Ectodermal cell (in vitro differentiated cells): ENCODE data around the gene SPINK7.
A peak's percentile ranks its signal among the peaks of the same experiment; 100 is the strongest.
"Not testable (repeated sequence)": the region's sequence is repeated elsewhere in the genome, so short reads cannot be mapped to it uniquely, and the experiment has no call there.

ENCODE experiments used
- H3K27ac ChIP-seq: 2 replicates; pipeline ENCODE4 v1.7.0; 2013; ENCODE audit warnings: mild to moderate bottlenecking, low read depth, low read length; ENCODE audit not compliant: insufficient read depth, poor library complexity, severe bottlenecking
- H3K27me3 ChIP-seq: 2 replicates; pipeline ENCODE4 v1.7.0; 2013; ENCODE audit warnings: mild to moderate bottlenecking, low read length; ENCODE audit not compliant: insufficient read depth, control insufficient read depth, poor library complexity, severe bottlenecking
- H3K36me3 ChIP-seq: one replicate; pipeline ENCODE4 v1.7.0; 2013; ENCODE audit warnings: low read length; ENCODE audit not compliant: control insufficient read depth, insufficient read depth
- H3K4me1 ChIP-seq: one replicate; pipeline ENCODE4 v1.7.0; 2013; ENCODE audit warnings: low read length; ENCODE audit not compliant: control insufficient read depth, insufficient read depth
- H3K4me3 ChIP-seq: 2 replicates; pipeline ENCODE4 v1.7.0; 2013; ENCODE audit warnings: low read depth, low read length, control low read depth; ENCODE audit not compliant: insufficient read depth
- H3K9me3 ChIP-seq: 2 replicates; pipeline ENCODE4 v1.7.0; 2013; ENCODE audit warnings: mild to moderate bottlenecking, low read length, moderate library complexity; ENCODE audit not compliant: control insufficient read depth
- WGBS, 2 experiments: methylation state at CpG; one replicate each; pipeline ENCODE4 v1.1.7; 2013; ENCODE audit warnings: missing lambda C conversion rate in 2 of 2; 5-methylcytosine and 5-hydroxymethylcytosine counted together

The SPINK7 gene

DNA sequence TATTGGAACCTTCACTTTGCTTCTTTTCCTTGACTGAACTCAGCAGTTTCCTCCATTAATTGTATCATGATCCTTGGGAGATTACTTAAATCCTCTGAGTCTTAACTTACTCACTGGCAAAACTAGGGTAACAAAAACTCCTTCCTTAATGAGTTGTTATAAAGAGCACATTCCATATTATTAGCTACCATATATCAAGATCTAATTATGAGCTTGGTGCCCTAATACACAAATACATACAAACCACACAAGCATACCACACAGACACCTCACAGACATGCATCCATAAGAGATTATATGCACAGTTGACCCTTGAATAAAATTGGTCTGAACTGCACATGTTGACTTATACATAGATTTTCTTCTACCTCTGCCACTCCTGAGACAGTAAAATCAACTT, 2.5 kb upstream of the SPINK7 start:
- Histone ChIP-seq H3K36me3 (no peaks in the 10 kb centered on the region), H3K9me3 (no peaks in the 10 kb centered on the region), H3K4me3 (no peak overlapping the region), H3K27ac (no peak overlapping the region), H3K4me1 (peaks cover 5% of the 10 kb centered on the region), H3K27me3 (no peaks in the 10 kb centered on the region)

DNA sequence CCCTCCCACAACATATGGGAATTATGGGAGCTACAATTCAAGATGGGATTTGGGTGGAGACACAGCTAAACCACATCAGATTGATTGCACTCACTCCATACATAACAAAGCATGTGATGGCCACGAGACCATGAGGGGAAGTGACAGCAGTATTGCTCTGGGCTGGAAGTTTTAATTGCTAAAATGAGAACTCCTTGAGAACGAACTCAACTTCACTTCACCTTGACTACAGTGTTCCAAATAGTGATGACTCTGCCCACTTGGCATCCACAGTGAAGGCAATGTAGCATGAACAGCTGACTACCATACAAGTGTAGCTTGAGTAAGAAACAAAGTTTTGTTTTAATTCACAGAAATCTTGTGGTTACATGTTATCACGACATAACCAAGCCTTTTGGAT, 739 bp upstream of the SPINK7 start:
- WGBS, 2 experiments: 87 to 90% methylated on average over 2 to 3 of the region's 3 CpGs
- H3K27ac ChIP-seq: no peak overlapping the region
- H3K27me3 ChIP-seq: no peaks in the 10 kb centered on the region
- H3K36me3 ChIP-seq: no peaks in the 10 kb centered on the region
- H3K4me3 ChIP-seq: no peak overlapping the region
- no peaks in the 10 kb centered on the region for H3K4me1 ChIP-seq
- no peaks in the 10 kb centered on the region for H3K9me3 ChIP-seq

DNA sequence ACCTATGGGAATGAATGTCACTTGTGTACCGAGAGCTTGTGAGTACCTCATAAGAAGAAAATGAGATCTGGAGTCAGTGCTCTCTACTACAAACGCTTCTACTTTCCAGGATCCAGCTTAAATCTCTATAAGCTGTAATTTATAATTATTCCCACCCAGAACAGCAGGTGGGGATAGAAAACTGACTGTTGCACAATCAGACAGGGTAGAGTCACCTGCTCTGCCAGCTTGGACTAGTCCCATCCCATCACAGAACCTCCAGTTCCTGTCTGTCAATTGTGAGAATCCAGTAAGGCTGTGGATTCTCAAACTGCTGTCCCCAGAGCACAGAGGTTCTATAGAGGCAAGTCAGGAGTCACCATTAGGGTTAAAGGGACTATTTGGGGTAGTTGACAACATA, 2.0 kb downstream of the SPINK7 start:
- WGBS, 2 experiments: 90 to 100% methylated on average over 2 of the region's 2 CpGs
- no peaks in the 10 kb centered on the region for H3K27me3 ChIP-seq
- H3K4me3 ChIP-seq: no peak overlapping the region
- no peak overlapping the region for H3K27ac ChIP-seq
- no peaks in the 10 kb centered on the region for H3K36me3 ChIP-seq
- no peaks in the 10 kb centered on the region for H3K4me1 ChIP-seq
- H3K9me3 ChIP-seq: no peaks in the 10 kb centered on the region

DNA sequence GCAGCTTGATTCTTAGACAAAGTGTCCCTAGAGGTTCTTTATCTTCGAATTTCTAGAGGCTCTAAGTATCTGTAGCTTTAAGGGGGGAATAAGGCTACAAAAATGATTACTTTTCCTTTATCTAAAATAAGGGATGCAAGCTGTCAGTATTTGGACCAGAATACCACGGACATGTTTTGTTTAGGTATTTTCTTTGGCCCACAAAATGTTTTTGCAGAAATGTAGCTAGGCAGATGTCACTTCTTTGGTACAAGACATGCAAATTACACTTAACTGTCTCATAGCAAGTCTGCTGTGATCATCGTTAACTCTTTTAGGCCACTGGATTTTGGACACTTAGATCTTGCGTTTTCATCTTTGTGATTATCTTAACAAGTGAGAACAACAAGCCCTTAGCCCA, 2.5 kb downstream of the SPINK7 start:
- H3K27ac ChIP-seq: no peak overlapping the region
- H3K4me1 ChIP-seq: no peaks in the 10 kb centered on the region
- H3K9me3 ChIP-seq: no peaks in the 10 kb centered on the region
- H3K4me3 ChIP-seq: no peak overlapping the region
- WGBS, 2 experiments: 79 to 80% methylated on average over 4 of the region's 4 CpGs
- H3K27me3 ChIP-seq: no peaks in the 10 kb centered on the region
- no peaks in the 10 kb centered on the region for H3K36me3 ChIP-seq

DNA sequence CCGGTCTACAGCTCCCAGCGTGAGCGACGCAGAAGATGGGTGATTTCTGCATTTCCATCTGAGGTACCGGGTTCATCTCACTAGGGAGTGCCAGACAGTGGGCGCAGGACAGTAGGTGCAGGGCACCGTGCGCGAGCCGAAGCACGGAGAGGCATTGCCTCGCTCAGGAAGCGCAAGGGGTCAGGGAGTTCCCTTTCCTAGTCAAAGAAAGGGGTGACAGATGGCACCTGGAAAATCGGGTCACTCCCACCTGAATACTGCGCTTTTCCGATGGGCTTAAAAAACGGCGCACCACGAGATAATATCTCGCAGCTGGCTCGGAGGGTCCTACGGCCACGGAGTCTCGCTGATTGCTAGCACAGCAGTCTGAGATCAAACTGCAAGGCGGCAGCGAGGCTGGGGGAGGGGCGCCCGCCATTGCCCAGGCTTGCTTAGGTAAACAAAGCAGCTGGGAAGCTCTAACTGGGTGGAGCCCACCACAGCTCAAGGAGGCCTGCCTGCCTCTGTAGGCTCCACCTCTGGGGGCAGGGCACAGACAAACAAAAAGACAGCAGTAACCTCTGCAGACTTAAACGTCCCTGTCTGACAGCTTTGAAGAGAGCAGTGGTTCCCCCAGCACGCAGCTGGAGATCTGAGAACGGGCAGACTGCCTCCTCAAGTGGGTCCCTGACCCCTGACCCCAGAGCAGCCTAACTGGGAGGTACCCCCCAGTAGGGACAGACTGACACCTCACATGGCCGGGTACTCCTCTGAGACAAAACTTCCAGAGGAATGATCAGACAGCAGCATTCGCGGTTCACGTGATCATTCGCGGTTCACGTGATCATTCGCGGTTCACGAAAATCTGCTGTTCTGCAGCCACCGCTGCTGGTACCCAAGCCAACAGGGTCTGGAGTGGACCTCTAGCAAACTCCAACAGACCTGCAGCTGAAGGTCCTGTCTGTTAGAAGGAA, 8.1 kb downstream of the SPINK7 start:
- not testable (repeated sequence) for H3K27ac ChIP-seq, H3K36me3 ChIP-seq, H3K9me3 ChIP-seq, H3K27me3 ChIP-seq, H3K4me1 ChIP-seq
- WGBS, 2 experiments: 42% methylated on average over 38 of the region's 42 CpGs
- H3K4me3 ChIP-seq: peak overlapping the region; percentile 25

DNA sequence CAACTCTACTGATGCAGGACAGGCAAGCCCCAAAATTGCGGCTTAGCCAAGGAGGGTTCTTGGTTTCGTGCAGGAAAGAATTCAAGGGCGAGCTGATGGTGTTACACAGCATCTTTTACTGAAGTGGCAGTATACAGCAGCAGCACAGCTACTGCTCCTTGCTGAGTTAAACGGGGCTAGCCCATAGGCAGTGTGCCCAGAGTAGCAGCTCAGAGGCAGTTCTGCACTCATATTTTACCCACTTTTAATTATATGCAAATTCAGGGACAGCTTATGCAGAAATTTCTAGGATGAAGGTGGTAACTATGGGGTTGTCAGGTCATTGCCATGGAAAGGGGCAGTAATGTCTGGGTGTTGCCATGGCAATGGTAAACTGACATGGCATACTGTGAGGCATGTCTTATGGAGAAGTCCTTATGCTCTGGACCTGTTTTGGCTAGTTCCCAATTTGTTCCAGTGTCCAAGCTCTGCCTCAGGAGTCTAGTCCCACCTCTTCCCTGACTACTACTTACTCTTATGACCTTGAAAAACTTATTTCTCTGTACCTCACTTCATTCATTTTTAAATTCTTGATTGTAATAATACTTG, 21.1 kb downstream of the SPINK7 start:
- H3K36me3 ChIP-seq: no peaks in the 10 kb centered on the region
- 89 to 94% methylated on average over 4 of the region's 4 CpGs for WGBS, 2 experiments
- H3K27me3 ChIP-seq: no peaks in the 10 kb centered on the region
- no peak overlapping the region for H3K27ac ChIP-seq
- no peak overlapping the region for H3K4me3 ChIP-seq
- H3K9me3 ChIP-seq: no peaks in the 10 kb centered on the region
- H3K4me1 ChIP-seq: no peaks in the 10 kb centered on the region

DNA sequence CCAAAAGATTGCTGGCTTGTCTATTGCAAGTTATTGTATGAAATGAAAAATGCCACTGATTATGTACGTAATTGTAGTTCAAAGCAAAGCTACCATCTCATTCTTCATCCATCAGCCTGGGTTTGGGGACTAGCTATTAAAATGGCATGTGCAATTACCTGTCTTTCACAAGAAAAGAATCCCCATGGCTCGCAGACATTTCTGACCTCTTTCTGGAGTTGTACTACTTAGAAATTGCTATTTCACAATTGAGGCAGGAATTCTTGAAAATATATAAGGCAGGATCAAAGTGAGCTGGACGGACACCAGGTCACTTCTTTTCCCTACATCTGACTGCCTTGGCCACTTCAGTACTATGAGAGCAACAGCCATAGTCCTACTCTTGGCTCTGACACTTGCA, 23.0 kb downstream of the SPINK7 start, which contains the start of gene SPINK9:
SPINK9 (plus strand) TSS at position 301 of the 400 bp plus-strand sequence; CDS start at position 356, 55 bp downstream.
- Histone ChIP-seq H3K9me3 (no peaks in the 10 kb centered on the region), H3K4me1 (no peaks in the 10 kb centered on the region), H3K4me3 (no peak within 1 kb of the TSS), H3K27me3 (no peaks in the 10 kb centered on the region), H3K36me3 (no peaks in the 10 kb centered on the region), H3K27ac (no peak within 1 kb of the TSS)
- 85 to 96% methylated on average over 3 of the region's 3 CpGs for WGBS, 2 experiments

DNA sequence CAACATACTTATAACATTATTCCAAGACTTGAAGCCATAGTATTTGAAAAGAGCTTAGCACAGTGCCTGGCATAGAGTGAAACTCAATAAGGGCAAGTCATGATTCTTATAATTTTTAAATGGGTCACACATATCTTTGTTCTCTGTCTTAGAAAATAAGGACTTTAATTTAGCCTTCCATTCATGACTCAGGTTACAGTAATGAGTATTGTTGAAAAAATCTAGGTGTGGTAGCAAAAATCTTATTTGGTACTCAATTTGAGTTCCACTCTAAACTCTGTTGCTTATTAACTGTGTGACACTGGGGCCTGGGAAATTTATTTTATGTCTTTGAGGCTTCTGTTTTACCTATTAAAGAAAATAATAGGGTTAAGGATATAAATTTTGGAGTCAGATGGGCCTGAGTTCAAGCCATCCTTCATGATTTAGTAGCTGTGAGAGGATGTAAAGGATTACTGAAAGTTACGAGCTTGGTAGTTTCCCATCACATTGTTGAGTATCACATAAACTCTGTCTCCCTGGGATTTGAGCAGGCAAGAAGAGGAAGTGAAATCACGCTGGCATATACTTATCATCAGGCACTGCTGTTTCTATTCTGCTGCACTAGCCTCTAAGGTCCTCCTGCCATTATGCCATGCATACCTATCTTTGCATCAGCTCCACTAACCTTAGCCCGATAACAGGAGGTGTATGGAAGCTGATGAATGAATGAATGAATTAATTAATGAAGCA, 24.6 kb downstream of the SPINK7 start:
- Histone ChIP-seq H3K9me3 (no peaks in the 10 kb centered on the region), H3K27me3 (no peaks in the 10 kb centered on the region), H3K4me1 (no peaks in the 10 kb centered on the region), H3K4me3 (no peak overlapping the region), H3K27ac (no peak overlapping the region), H3K36me3 (no peaks in the 10 kb centered on the region)
- WGBS, 2 experiments: 91 to 96% methylated on average over 2 to 3 of the region's 3 CpGs

DNA sequence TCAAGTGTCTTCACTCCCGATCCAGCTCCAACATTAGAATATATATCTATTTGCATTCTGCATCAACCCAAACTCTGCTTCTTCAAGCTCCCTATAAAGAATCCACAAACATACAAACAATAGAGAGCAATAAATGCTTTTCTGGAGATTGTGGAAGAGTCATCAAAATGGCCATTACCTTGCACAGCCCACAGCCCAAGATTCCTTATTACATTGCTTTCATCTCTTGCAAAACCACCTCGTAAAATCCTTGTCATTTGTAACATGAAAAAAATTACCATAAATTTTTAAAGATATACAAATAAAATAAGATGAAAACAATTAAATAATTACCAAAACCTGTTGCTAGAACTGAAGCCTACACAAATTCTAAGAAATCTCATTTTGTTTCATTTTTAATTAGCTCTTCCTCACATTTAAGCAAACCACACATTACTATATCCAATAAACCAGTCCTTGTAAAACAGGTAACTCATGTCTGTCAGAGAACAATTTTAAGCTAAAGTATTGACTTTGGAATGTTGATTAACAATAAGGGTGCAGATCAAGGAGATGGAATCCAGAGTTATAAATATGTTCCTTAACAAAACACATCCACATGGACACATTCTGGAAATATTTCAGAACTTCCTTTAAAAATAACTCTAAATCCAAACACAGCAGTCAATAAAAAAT, 30.3 kb downstream of the SPINK7 start:
- Histone ChIP-seq H3K36me3 (no peaks in the 10 kb centered on the region), H3K27me3 (no peaks in the 10 kb centered on the region), H3K27ac (no peak overlapping the region), H3K4me3 (no peak overlapping the region), H3K9me3 (no peaks in the 10 kb centered on the region), H3K4me1 (no peaks in the 10 kb centered on the region)
- 86 to 100% methylated on average over 1 to 2 of the region's 2 CpGs for WGBS, 2 experiments

DNA sequence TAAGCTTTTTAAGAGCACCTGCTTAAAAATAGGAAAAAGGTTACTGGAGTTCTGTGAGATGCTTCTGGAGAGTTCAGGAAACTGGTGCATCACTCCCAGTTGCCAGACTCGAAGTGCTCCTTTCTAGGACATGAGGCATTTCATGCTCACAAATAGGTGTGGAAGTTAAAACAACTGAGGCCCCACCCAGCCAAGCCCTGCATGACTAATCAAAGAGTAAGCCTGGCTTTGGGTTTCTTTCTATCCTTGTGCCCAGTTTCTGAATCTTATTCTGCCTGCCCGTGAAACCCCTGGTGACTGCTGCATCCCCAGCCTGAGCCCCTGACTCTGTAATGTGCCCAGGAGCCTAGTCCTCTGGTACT, 30.8 kb downstream of the SPINK7 start:
- no peaks in the 10 kb centered on the region for H3K4me1 ChIP-seq
- no peaks in the 10 kb centered on the region for H3K36me3 ChIP-seq
- H3K9me3 ChIP-seq: no peaks in the 10 kb centered on the region
- no peak overlapping the region for H3K4me3 ChIP-seq
- H3K27ac ChIP-seq: no peak overlapping the region
- WGBS, 2 experiments: 87 to 89% methylated on average over 2 of the region's 2 CpGs
- H3K27me3 ChIP-seq: no peaks in the 10 kb centered on the region
